GM19351 (cell line): ENCODE data around the gene H3-3A.
"Not testable (repeated sequence)": the region's sequence is repeated elsewhere in the genome, so short reads cannot be mapped to it uniquely, and the experiment has no call there.

Source experiments
- ATAC-seq: cut with Tn5 transposase; IDR thresholded peaks from one replicate; pipeline ENCODE4 v1.9.1; 2021; ENCODE audit warnings: mild to moderate bottlenecking, moderate library complexity; ENCODE audit not compliant: unreplicated experiment

H3-3A gene

DNA sequence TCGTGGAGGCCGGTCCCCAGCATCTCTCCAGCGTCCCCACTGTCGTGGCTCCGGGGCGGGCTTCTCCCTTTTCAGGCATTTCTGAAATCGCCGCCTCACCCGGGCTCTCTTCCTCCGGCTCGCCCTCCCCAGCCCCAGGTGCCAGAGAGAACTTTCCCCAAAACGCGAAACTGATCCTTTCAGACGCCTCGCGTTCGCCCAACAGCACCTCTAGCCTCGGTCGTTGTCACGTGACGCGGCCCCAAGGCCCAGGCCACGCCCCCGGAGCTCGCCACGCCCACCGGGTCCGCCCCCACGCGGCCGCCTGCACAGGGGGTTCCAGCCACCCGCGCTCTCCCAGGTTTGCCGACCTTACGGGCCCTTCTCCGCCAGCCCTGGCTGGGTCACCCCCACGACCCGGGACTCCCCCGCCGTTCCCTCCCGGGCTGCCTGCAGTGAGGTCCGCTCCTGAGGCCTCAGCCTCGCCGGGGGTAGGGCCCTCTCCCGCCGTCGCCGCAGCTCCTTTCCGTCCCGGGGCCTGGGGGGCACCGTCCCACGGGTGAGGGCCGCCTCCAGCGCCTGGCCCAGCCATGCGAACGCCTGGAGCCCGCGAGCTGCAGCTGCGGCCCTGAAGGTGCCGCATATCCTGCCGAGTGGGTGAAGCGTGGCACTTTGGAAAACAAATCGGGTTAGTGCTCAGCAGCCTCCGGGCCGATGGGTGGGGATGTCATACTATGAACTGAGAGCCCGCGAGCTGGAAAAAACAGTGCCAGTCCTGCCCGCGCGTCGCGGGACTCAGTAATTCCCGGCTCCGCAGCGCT, 21.0 kb downstream of the H3-3A start:
- peak; percentile 90 for ATAC-seq

DNA sequence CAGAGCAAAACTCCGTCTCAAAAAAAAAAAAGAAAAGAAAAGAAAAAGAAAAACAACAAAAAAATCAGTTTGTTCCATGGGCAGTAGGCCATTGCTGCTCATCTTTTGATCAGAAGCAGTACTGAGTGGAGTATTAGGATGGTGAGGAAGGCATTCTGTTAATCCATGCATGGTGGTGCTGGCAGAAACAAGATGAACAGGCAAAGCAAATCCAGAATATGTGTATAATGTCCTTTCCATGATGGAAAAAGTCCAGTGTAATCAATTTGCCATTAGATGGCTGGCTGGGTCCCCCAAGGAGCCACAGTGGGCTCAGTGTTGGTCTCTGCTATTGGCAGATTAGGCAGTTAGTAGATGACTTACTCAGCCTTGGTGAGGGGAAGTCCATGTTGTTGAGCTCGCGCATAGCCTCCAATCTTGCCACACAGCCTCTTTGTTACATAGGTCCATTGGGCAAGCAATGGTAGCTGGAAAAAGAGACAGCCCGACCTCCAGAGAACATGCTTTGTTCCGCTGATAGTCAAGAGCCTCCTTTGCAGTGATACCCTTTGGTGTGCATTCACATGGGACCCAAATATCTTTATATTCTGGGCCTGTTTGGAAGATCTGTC, 23.3 kb downstream of the H3-3A start:
- ATAC-seq: no peak

- no peak for ATAC-seq
Measured at GRCh38 chr1:226086776-226087175, 24.3 kb downstream of the H3-3A start.

GRCh38 chr1:226091461-226091860, 28.9 kb downstream of the H3-3A start:
- ATAC-seq: no peak

- ATAC-seq: not testable (repeated sequence)
Measured at GRCh38 chr1:226092048-226092820, 29.7 kb downstream of the H3-3A start.

DNA sequence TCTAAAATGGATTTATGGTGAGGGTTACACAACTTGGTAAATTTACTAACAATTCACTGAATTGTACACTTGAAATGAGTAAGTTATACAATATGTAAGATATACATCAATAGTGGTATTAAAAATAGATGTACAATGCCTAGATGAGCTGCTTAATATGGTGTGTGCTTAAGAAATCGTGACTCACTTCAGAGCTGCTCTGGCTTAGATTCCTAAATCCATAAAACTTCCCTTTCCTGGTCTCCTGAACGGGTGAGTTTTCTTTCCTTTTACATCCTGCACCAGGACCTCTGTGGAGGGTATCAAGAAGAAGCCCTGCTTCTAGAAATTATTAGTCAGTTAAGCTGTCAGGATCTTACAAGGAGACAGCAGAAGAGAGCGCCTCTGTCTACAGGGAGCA, 30.4 kb downstream of the H3-3A start:
- no peak for ATAC-seq

- ATAC-seq: no peak
Measured at GRCh38 chr1:226093621-226094020, 31.1 kb downstream of the H3-3A start.

GRCh38 chr1:226094451-226094850, 31.9 kb downstream of the H3-3A start:
- ATAC-seq: no peak

- no peak for ATAC-seq
Measured at GRCh38 chr1:226095286-226095685, 32.8 kb downstream of the H3-3A start.

GRCh38 chr1:226097866-226098625, 35.5 kb downstream of the H3-3A start:
- no peak for ATAC-seq

- ATAC-seq: no peak
Measured at GRCh38 chr1:226098870-226099835, 36.6 kb downstream of the H3-3A start.

- ATAC-seq: peak; percentile 37
Measured at GRCh38 chr1:226100436-226101391, 38.2 kb downstream of the H3-3A start.

- no peak for ATAC-seq
Measured at GRCh38 chr1:226104671-226105121, 42.2 kb downstream of the H3-3A start.

DNA sequence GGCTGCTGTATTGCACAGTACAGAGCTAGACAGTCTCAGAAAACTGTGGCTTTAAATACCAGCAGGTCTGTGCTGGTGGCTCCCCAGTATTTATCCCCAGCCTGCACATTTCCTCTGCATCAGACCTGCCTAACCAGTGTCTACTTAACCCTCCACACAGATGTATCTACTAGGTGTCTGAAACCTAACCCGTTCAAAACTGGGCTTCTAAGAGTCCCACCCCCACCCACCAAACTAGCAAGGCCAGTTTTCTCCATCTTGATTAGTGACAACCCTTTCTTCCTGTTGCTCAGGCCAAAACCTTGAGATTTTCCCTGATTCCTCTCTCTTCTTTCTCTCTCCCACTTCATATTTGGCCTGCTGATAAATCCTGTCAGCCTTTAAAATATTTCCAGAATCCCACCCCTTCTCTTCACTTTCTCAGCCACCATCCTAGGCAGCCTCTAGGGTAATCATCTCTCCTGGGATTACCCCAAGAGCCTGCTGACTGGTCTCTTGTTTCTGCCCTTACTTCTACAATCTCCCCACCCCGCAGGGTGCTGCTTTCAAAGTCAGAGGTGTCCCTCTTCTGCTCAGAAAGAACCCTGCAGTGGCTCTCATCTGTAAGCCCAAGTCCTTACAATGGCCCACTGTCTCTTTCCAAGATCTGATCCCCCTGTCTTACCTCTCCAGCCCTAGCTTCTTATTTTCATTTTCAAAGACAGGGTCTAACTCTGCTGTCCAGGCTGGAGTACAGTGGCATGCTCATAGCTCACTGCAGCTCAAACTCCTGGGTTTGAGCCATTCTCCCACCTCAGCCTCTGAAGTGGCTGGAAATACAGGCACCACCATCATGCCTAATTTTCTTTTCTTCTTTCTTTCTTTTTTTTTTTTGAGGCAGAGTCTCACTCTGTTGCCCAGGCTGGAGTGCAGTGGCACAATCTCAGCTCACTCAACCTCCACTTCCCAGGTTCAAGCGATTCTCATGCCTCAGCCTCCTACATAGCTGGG, 45.2 kb downstream of the H3-3A start:
- no peak for ATAC-seq

- peak; percentile 15 for ATAC-seq
Measured at GRCh38 chr1:226108935-226109828, 46.7 kb downstream of the H3-3A start.

GRCh38 chr1:226109829-226110248, 47.3 kb downstream of the H3-3A start:
- peak; percentile 71 for ATAC-seq
